ENCODE data around the gene UBAC2. TPM values are rescaled to one million over a fixed set of nuclear protein-coding genes. Genes with fewer than 3 reads are reported as not detected.

The UBAC2 gene
- total RNA-seq: 100 to 1,000 TPM in 2 of 4 donors, 10 to 100 TPM in 2; 67.3 to 111 (median 93.8) TPM

- Histone ChIP-seq H3K4me1 (peaks cover 55% of the 10 kb centered on the region), H3K36me3 (no peaks in the 10 kb centered on the region), H3K4me3 (peak within 1 kb of the TSS; percentile 99), H3K27ac (peak within 1 kb of the TSS; percentile 99), H3K27me3 (no peaks in the 10 kb centered on the region), H3K9me3 (no peaks in the 10 kb centered on the region)
- 20% methylated on average over 1 of the region's 76 CpGs for WGBS
- peak; percentile 96 for DNase-seq (ENCODE audit: low spot score in 2 of 2)
- TF ChIP-seq POLR2A (IDR thresholded peaks at IDR 0.05): peak; percentile 79 to 98
- peak in 1 of 2 donors; percentile 6 for TF ChIP-seq CTCF (IDR thresholded peaks at IDR 0.05)
- TF ChIP-seq POLR2AphosphoS5 (IDR thresholded peaks at IDR 0.05): peak; percentile 95 to 99 (median 97)
- no peak for TF ChIP-seq EP300 (IDR thresholded peaks at IDR 0.05)
Observed at GRCh38 chr13:99200432-99201167, at the start of gene UBAC2. UBAC2 (plus strand) TSS chr13:99200854; CDS start chr13:99200909, 55 bp downstream.

GRCh38 chr13:99151516-99151915 lies 49.1 kb upstream of the UBAC2 start:
- H3K4me3 ChIP-seq: no peak overlapping the region

GRCh38 chr13:99153219-99153618 lies 47.4 kb upstream of the UBAC2 start:
- 63% methylated on average over 1 of the region's 1 CpG for WGBS
- no peaks in the 10 kb centered on the region for H3K36me3 ChIP-seq
- H3K9me3 ChIP-seq: no peaks in the 10 kb centered on the region
- H3K27me3 ChIP-seq: no peaks in the 10 kb centered on the region
- peaks cover 5% of the 10 kb centered on the region for H3K4me1 ChIP-seq
- TF ChIP-seq CTCF (IDR thresholded peaks at IDR 0.05) (no peak), POLR2A (IDR thresholded peaks at IDR 0.05) (no peak), POLR2AphosphoS5 (IDR thresholded peaks at IDR 0.05) (no peak), EP300 (IDR thresholded peaks at IDR 0.05) (no peak)
- no peak overlapping the region for H3K27ac ChIP-seq
- no peak overlapping the region for H3K4me3 ChIP-seq
- DNase-seq (ENCODE audit: low spot score in 2 of 2): no peak

More at GRCh38 chr13:99151516-99151915, 49.1 kb upstream of the UBAC2 start:
- H3K9me3 ChIP-seq: no peaks in the 10 kb centered on the region
- peaks cover 2% of the 10 kb centered on the region for H3K27me3 ChIP-seq
- 77% methylated on average over 4 of the region's 4 CpGs for WGBS
- no peak for DNase-seq (ENCODE audit: low spot score in 2 of 2)
- peaks cover 5% of the 10 kb centered on the region for H3K4me1 ChIP-seq
- H3K27ac ChIP-seq: no peak overlapping the region
- no peak for TF ChIP-seq POLR2AphosphoS5 (IDR thresholded peaks at IDR 0.05)
- no peak for TF ChIP-seq EP300 (IDR thresholded peaks at IDR 0.05)
- no peak for TF ChIP-seq POLR2A (IDR thresholded peaks at IDR 0.05)
- TF ChIP-seq CTCF (IDR thresholded peaks at IDR 0.05): no peak
- H3K36me3 ChIP-seq: no peaks in the 10 kb centered on the region

GRCh38 chr13:99154064-99154463 lies 46.6 kb upstream of the UBAC2 start:
- WGBS: 83% methylated on average over 2 of the region's 2 CpGs
- H3K4me3 ChIP-seq: no peak overlapping the region
- no peak for TF ChIP-seq CTCF (IDR thresholded peaks at IDR 0.05)
- no peak overlapping the region for H3K27ac ChIP-seq
- H3K9me3 ChIP-seq: no peaks in the 10 kb centered on the region
- DNase-seq (ENCODE audit: low spot score in 2 of 2): no peak
- no peaks in the 10 kb centered on the region for H3K27me3 ChIP-seq
- no peaks in the 10 kb centered on the region for H3K36me3 ChIP-seq
- peaks cover 5% of the 10 kb centered on the region for H3K4me1 ChIP-seq

GRCh38 chr13:99155821-99156220 lies 44.8 kb upstream of the UBAC2 start:
- WGBS: 95% methylated on average over 5 of the region's 5 CpGs
- no peak overlapping the region for H3K27ac ChIP-seq
- H3K27me3 ChIP-seq: no peaks in the 10 kb centered on the region
- H3K36me3 ChIP-seq: no peaks in the 10 kb centered on the region
- no peaks in the 10 kb centered on the region for H3K9me3 ChIP-seq
- TF ChIP-seq CTCF (IDR thresholded peaks at IDR 0.05): no peak
- no peak for TF ChIP-seq EP300 (IDR thresholded peaks at IDR 0.05)
- TF ChIP-seq POLR2AphosphoS5 (IDR thresholded peaks at IDR 0.05): no peak
- no peak for TF ChIP-seq POLR2A (IDR thresholded peaks at IDR 0.05)
- no peak overlapping the region for H3K4me3 ChIP-seq
- H3K4me1 ChIP-seq: peaks cover 5% of the 10 kb centered on the region
- no peak for DNase-seq (ENCODE audit: low spot score in 2 of 2)

All from suprapubic skin (tissue), 4 donors.